GM23248 (cell line): ENCODE data around the gene ZDHHC5. TPM values are rescaled to one million over a fixed set of nuclear protein-coding genes. Genes with fewer than 3 reads are reported as not detected.
"Not testable (repeated sequence)": the region's sequence is repeated elsewhere in the genome, so short reads cannot be mapped to it uniquely, and the experiment has no call there.

Experiments used
- DNase-seq: peaks from one replicate; pipeline ENCODE4 v3.0.0-alpha.2; 2015
- H2AFZ ChIP-seq: fragments of 200-600 bp; sonication (generic); 2 replicates; pipeline ENCODE4 v1.6.1; 2016; ENCODE audit warnings: antibody characterized with exemption
- H3F3A ChIP-seq: fragments of 200-600 bp; sonication (generic); 2 replicates; pipeline ENCODE4 v1.6.1; 2016; ENCODE audit warnings: mild to moderate bottlenecking, antibody characterized with exemption, mixed run types; ENCODE audit not compliant: insufficient read depth
- H3K27ac ChIP-seq: fragments of 200-600 bp; sonication (generic); 2 replicates; pipeline ENCODE4 v1.5.1; 2016; ENCODE audit warnings: mild to moderate bottlenecking
- H3K27me3 ChIP-seq: fragments of 200-600 bp; sonication (generic); replicated peaks from 2 replicates; pipeline ENCODE4 v1.6.1; 2016; ENCODE audit warnings: mild to moderate bottlenecking; ENCODE audit not compliant: insufficient read depth
- H3K36me3 ChIP-seq: fragments of 200-600 bp; sonication (generic); 2 replicates; pipeline ENCODE4 v1.6.1; 2016; ENCODE audit warnings: low read depth, mild to moderate bottlenecking
- H3K4me1 ChIP-seq: fragments of 200-600 bp; sonication (generic); 2 replicates; pipeline ENCODE4 v1.6.1; 2016; ENCODE audit warnings: mild to moderate bottlenecking; ENCODE audit not compliant: insufficient read depth
- H3K4me2 ChIP-seq: fragments of 200-600 bp; sonication (generic); one replicate; pipeline ENCODE4 v1.6.1; 2016; ENCODE audit warnings: mild to moderate bottlenecking; ENCODE audit not compliant: unreplicated experiment
- H3K4me3 ChIP-seq: fragments of 200-600 bp; sonication (generic); 2 replicates; pipeline ENCODE4 v1.5.1; 2016; ENCODE audit warnings: mild to moderate bottlenecking
- H3K79me2 ChIP-seq: fragments of 200-600 bp; sonication (generic); 2 replicates; pipeline ENCODE4 v1.6.1; 2016; ENCODE audit warnings: mild to moderate bottlenecking; ENCODE audit not compliant: insufficient read depth
- H3K9ac ChIP-seq: fragments of 200-600 bp; sonication (generic); 2 replicates; pipeline ENCODE4 v1.6.1; 2016; ENCODE audit warnings: mild to moderate bottlenecking
- H3K9me2 ChIP-seq: fragments of 200-600 bp; sonication (generic); 2 replicates; pipeline ENCODE4 v1.6.1; 2016; ENCODE audit warnings: mixed run types, mild to moderate bottlenecking, moderate library complexity; ENCODE audit not compliant: insufficient read depth
- H3K9me3 ChIP-seq: fragments of 200-600 bp; sonication (generic); one replicate; pipeline ENCODE4 v1.6.1; 2017; ENCODE audit warnings: low read depth
- H4K20me1 ChIP-seq: fragments of 200-600 bp; sonication (generic); 2 replicates; pipeline ENCODE4 v1.6.0; 2016; ENCODE audit not compliant: insufficient read depth
- EZH2 ChIP-seq: fragments of 200-600 bp; sonication (generic); IDR thresholded peaks from 2 replicates; pipeline ENCODE4 v1.6.1; 2018; ENCODE audit warnings: antibody characterized with exemption, mild to moderate bottlenecking; ENCODE audit not compliant: insufficient read depth, poor library complexity, severe bottlenecking
- EZH2phosphoT487 ChIP-seq: fragments of 200-600 bp; sonication (generic); IDR thresholded peaks from 2 replicates; pipeline ENCODE4 v1.6.1; 2018; ENCODE audit warnings: antibody characterized with exemption, moderate library complexity, mild to moderate bottlenecking, low read depth; ENCODE audit not compliant: insufficient read depth
- WGBS, 2 experiments: methylation state at CpG; one replicate each; pipeline ENCODE4 v1.1.6; 2015 to 2017; ENCODE audit warnings: low lambda C conversion rate in 2 of 2, low coverage in 1 of 2; ENCODE audit errors: missing lambda C conversion rate in 2 of 2; 5-methylcytosine and 5-hydroxymethylcytosine counted together
- in situ Hi-C: fragments of 300-500 bp; cut with MboI; formaldehyde crosslinking; loops from 2 replicates; pipeline ENCODE4 v1.15.0; 2020
- polyA plus RNA-seq: library from polyadenylated mRNA; unstranded; fragments of >200 nt; fragmentation: Nextera tagmentation; extraction: Ambion mirVana; gene quantifications from 2 replicates; pipeline ENCODE4 v1.2.1, GENCODE V29; 2016
- total RNA-seq: library from RNA; depleted of rRNA; stranded (reverse); fragments of >200 nt; shearing (Covaris generic); gene quantifications from 2 replicates; pipeline ENCODE4 v1.2.3, GENCODE V29; 2014

The ZDHHC5 gene
- total and polyA plus RNA-seq, 2 experiments from 2014 or later: 35.8 to 52.5 TPM

GRCh38 chr11:57699813-57700212 lies 31.9 kb downstream of the ZDHHC5 start:
- Histone ChIP-seq H3K4me1 (no peaks in the 10 kb centered on the region), H2AFZ (no peak overlapping the region), H3K36me3 (peaks cover 66% of the 10 kb centered on the region), H3K9me2 (no peaks in the 10 kb centered on the region), H3K4me3 (no peak overlapping the region), H3K9me3 (no peaks in the 10 kb centered on the region), H4K20me1 (no peaks in the 10 kb centered on the region), H3K27ac (no peak overlapping the region), H3F3A (peaks cover 33% of the 10 kb centered on the region), H3K9ac (no peak overlapping the region), H3K27me3 (no peaks in the 10 kb centered on the region), H3K4me2 (no peak overlapping the region), H3K79me2 (peaks cover 7% of the 10 kb centered on the region)
- DNase-seq: no peak
- 76 to 78% methylated on average over 10 of the region's 10 CpGs for WGBS, 2 experiments
- in situ Hi-C loops: no loop called here
- no peak for TF ChIP-seq EZH2phosphoT487
- no peak for TF ChIP-seq EZH2

- in situ Hi-C loops: no loop called here
These were observed 32.5 kb downstream of the ZDHHC5 start for GRCh38 chr11:57700425-57700824.

GRCh38 chr11:57703341-57703740 lies 35.4 kb downstream of the ZDHHC5 start:
- no peak for DNase-seq
- Histone ChIP-seq H2AFZ (no peak overlapping the region), H3K9me3 (no peaks in the 10 kb centered on the region), H3K36me3 (peaks cover 51% of the 10 kb centered on the region), H3K27me3 (no peaks in the 10 kb centered on the region), H4K20me1 (no peaks in the 10 kb centered on the region), H3K4me3 (no peak overlapping the region), H3K27ac (no peak overlapping the region; the same call in 1 of the 2 replicates), H3K4me2 (no peak overlapping the region), H3K79me2 (peaks cover 42% of the 10 kb centered on the region), H3K9ac (no peak overlapping the region), H3K4me1 (no peaks in the 10 kb centered on the region), H3K9me2 (no peaks in the 10 kb centered on the region), H3F3A (peaks cover 40% of the 10 kb centered on the region)
- TF ChIP-seq EZH2phosphoT487 (no peak), EZH2 (no peak)
- in situ Hi-C loops: no loop called here
- 95 to 98% methylated on average over 4 of the region's 4 CpGs for WGBS, 2 experiments

More at GRCh38 chr11:57700425-57700824, 32.5 kb downstream of the ZDHHC5 start:
- Histone ChIP-seq H3K27ac (no peak overlapping the region), H3K9ac (no peak overlapping the region; the same call in 1 of the 2 replicates), H4K20me1 (no peaks in the 10 kb centered on the region), H3K4me1 (no peaks in the 10 kb centered on the region), H2AFZ (no peak overlapping the region), H3K4me2 (no peak overlapping the region), H3K9me3 (no peaks in the 10 kb centered on the region), H3F3A (peaks cover 36% of the 10 kb centered on the region), H3K4me3 (no peak overlapping the region), H3K9me2 (no peaks in the 10 kb centered on the region), H3K27me3 (no peaks in the 10 kb centered on the region), H3K36me3 (peaks cover 66% of the 10 kb centered on the region), H3K79me2 (peaks cover 13% of the 10 kb centered on the region)
- DNase-seq: no peak
- 57 to 67% methylated on average over 3 of the region's 3 CpGs for WGBS, 2 experiments
- TF ChIP-seq EZH2 (no peak), EZH2phosphoT487 (no peak)

GRCh38 chr11:57704932-57705331 lies 37.0 kb downstream of the ZDHHC5 start:
- DNase-seq: no peak
- H3K4me2 ChIP-seq: no peak overlapping the region
- peaks cover 58% of the 10 kb centered on the region for H3K79me2 ChIP-seq
- no peak overlapping the region for H2AFZ ChIP-seq
- WGBS, 2 experiments: 80 to 81% methylated on average over 6 of the region's 6 CpGs
- TF ChIP-seq EZH2phosphoT487: no peak
- no peak for TF ChIP-seq EZH2
- no peaks in the 10 kb centered on the region for H3K4me1 ChIP-seq
- H3K9me3 ChIP-seq: no peaks in the 10 kb centered on the region
- no peaks in the 10 kb centered on the region for H4K20me1 ChIP-seq
- H3K36me3 ChIP-seq: peaks cover 36% of the 10 kb centered on the region
- no peaks in the 10 kb centered on the region for H3K27me3 ChIP-seq
- in situ Hi-C loops: no loop called here
- H3K27ac ChIP-seq: no peak overlapping the region
- H3F3A ChIP-seq: peaks cover 42% of the 10 kb centered on the region
- H3K4me3 ChIP-seq: no peak overlapping the region
- H3K9me2 ChIP-seq: no peaks in the 10 kb centered on the region
- no peak overlapping the region for H3K9ac ChIP-seq

- peaks cover 42% of the 10 kb centered on the region for H3F3A ChIP-seq
- DNase-seq, H4K20me1 ChIP-seq, H3K9me3 ChIP-seq, H3K4me3 ChIP-seq, H3K27ac ChIP-seq, in situ Hi-C loops, H3K27me3 ChIP-seq, H3K9ac ChIP-seq, H3K4me2 ChIP-seq, H2AFZ ChIP-seq, H3K9me2 ChIP-seq, H3K4me1 ChIP-seq: not testable (repeated sequence)
- peaks cover 63% of the 10 kb centered on the region for H3K79me2 ChIP-seq
- peaks cover 32% of the 10 kb centered on the region for H3K36me3 ChIP-seq
- 76 to 79% methylated on average over 8 of the region's 8 CpGs for WGBS, 2 experiments
These were observed 37.5 kb downstream of the ZDHHC5 start for GRCh38 chr11:57705432-57705831.
